K562 (cell line): ENCODE results near the gene MPDU1. TPM values are rescaled to one million over a fixed set of nuclear protein-coding genes. Genes with fewer than 3 reads are reported as not detected.

ENCODE experiments used
- ARID2 ChIP-seq: fragments of 450-650 bp; IDR thresholded peaks from 2 replicates; pipeline ENCODE4 v1.6.1; 2017; ENCODE audit warnings: antibody characterized with exemption, mild to moderate bottlenecking
- ETV1 ChIP-seq: fragments of 450-650 bp; conservative IDR thresholded peaks from 2 replicates; pipeline ENCODE4 v1.6.1; 2016; ENCODE audit warnings: missing genetic modification characterization, control low read depth, low read depth, missing compliant biosample characterization
- KDM1A ChIP-seq, 2 experiments: fragments of 450-650 bp; IDR thresholded peaks; 2 replicates each; pipeline ENCODE4 v1.6.1; 2016; ENCODE audit warnings: mild to moderate bottlenecking in 2 of 2
- MNT ChIP-seq, 2 experiments: fragments of 450-650 bp; conservative IDR thresholded peaks; 2 replicates each; pipeline ENCODE4 v1.6.1; 2017; ENCODE audit warnings: mild to moderate bottlenecking in 2 of 2, moderate library complexity in 2 of 2
- MTA1 ChIP-seq: fragments of 450-650 bp; IDR thresholded peaks from 2 replicates; pipeline ENCODE4 v1.6.1; 2017; ENCODE audit warnings: borderline replicate concordance
- NFATC3 ChIP-seq: fragments of 450-650 bp; IDR thresholded peaks from 2 replicates; pipeline ENCODE4 v1.6.1; 2017; ENCODE audit warnings: mild to moderate bottlenecking
- NRF1 ChIP-seq, 2 experiments: fragments of 450-650 bp; IDR thresholded peaks in 1 of 2; conservative IDR thresholded peaks in 1 of 2; 2 replicates each; pipeline ENCODE4 v1.6.1; 2014; ENCODE audit warnings: mild to moderate bottlenecking in 2 of 2
- NUFIP1 ChIP-seq: fragments of 450-650 bp; IDR thresholded peaks from 2 replicates; pipeline ENCODE4 v1.6.1; 2018; ENCODE audit not compliant: partially characterized antibody
- POLR2G ChIP-seq: fragments of 200-400 bp; formaldehyde crosslinking; IDR thresholded peaks from 2 replicates; pipeline ENCODE4 v1.6.1; 2017; ENCODE audit warnings: low read depth, mild to moderate bottlenecking, antibody characterized with exemption, low read length, moderate library complexity
- PTRF ChIP-seq: fragments of 450-650 bp; IDR thresholded peaks from 2 replicates; pipeline ENCODE4 v1.6.1; 2016; ENCODE audit warnings: mild to moderate bottlenecking, missing genetic modification characterization, missing compliant biosample characterization
- RBBP5 ChIP-seq: fragments of 200-600 bp; sonication (generic); IDR thresholded peaks from 2 replicates; pipeline ENCODE4 v1.6.1; 2012; ENCODE audit warnings: borderline replicate concordance, mild to moderate bottlenecking, low read length, control low read depth, inconsistent platforms; ENCODE audit not compliant: insufficient read depth, poor library complexity, severe bottlenecking
- RNF219 ChIP-seq: fragments of 250-450 bp; sonication (Bioruptor Pico); IDR thresholded peaks from 2 replicates; pipeline ENCODE4 v1.5.0; 2022; ENCODE audit warnings: mild to moderate bottlenecking
- SAP30 ChIP-seq: fragments of 200-600 bp; sonication (generic); IDR thresholded peaks from 2 replicates; pipeline ENCODE4 v1.6.1; 2012; ENCODE audit warnings: borderline replicate concordance, low read depth, mild to moderate bottlenecking, moderate library complexity, low read length, control low read depth, inconsistent platforms; ENCODE audit not compliant: insufficient read depth, poor library complexity, severe bottlenecking
- SMARCA4 ChIP-seq: fragments of 450-650 bp; IDR thresholded peaks from 2 replicates; pipeline ENCODE4 v1.6.1; 2016
- SMARCE1 ChIP-seq: fragments of 450-650 bp; IDR thresholded peaks from 2 replicates; pipeline ENCODE4 v1.7.1; 2016; ENCODE audit warnings: mild to moderate bottlenecking
- TBL1XR1 ChIP-seq, 2 experiments: IDR thresholded peaks; 2 replicates each; pipeline ENCODE4 v1.6.1; 2012; ENCODE audit warnings: improper control_type of control experiment in 2 of 2, low read length in 2 of 2, mild to moderate bottlenecking in 1 of 2
- THRAP3 ChIP-seq: fragments of 450-650 bp; IDR thresholded peaks from 2 replicates; pipeline ENCODE4 v1.6.1; 2016; ENCODE audit warnings: mild to moderate bottlenecking, inconsistent platforms, borderline replicate concordance
- ZBTB33 ChIP-seq: sonication (generic); formaldehyde crosslinking; IDR thresholded peaks from 2 replicates; pipeline ENCODE4 v1.8.1; 2023; ENCODE audit warnings: mild to moderate bottlenecking, missing genetic modification reagents
- ZC3H11A ChIP-seq: IDR thresholded peaks from 2 replicates; pipeline ENCODE4 v1.6.1; 2012; ENCODE audit warnings: low read depth, low read length, improper control_type of control experiment
- ZNF584 ChIP-seq: fragments of 200-800 bp; sonication (Bioruptor generic); IDR thresholded peaks from 2 replicates; pipeline ENCODE4 v1.6.1; 2016; ENCODE audit warnings: low read depth, mild to moderate bottlenecking, missing genetic modification characterization, missing compliant biosample characterization
- polyA plus RNA-seq, 8 experiments: library from polyadenylated mRNA; depleted of rRNA in 4 of 8; stranded (reverse) in 5 of 8; unstranded in 3 of 8; fragments of >200 nt; fragmentation: Nextera tagmentation in 2 of 8; fragmentation: Illumina TruSeq in 1 of 8; extraction: Ambion mirVana in 2 of 8; extraction: Trizol in 1 of 8; gene quantifications; 2 replicates each; pipeline versions ENCODE4 v1.2.1 to v1.2.3, GENCODE V29; 2011 to 2014; ENCODE audit warnings: inconsistent platforms in 1 of 8, missing spikeins in 1 of 8
- total RNA-seq, 7 experiments: library from RNA; depleted of rRNA in 6 of 7; stranded (reverse); fragments of >200 nt in 6 of 7; fragmentation: Illumina TruSeq in 2 of 7; extraction: Trizol in 2 of 7; gene quantifications; 2 replicates each; pipeline versions ENCODE4 v1.2.1 to v1.2.3, GENCODE V29; 2011 to 2021; ENCODE audit warnings: low replicate concordance in 1 of 7
- TF ChIP-seq, protein P1 (sequence below): fragments of 450-650 bp; IDR thresholded peaks from 2 replicates; pipeline ENCODE4 v1.6.1; 2017; ENCODE audit warnings: antibody characterized with exemption

Gene MPDU1
- total and polyA plus RNA-seq, 9 of the 15 experiments (the other 6 are each of a cell fraction or from before 2014, with no cell fraction given) = 4.9 to 179 (median 77.1) TPM

- TF ChIP-seq THRAP3 (no peak), RNF219 (no peak), MTA1 (no peak), KDM1A (IDR thresholded peaks at IDR 0.05) (no peak), TBL1XR1 (IDR thresholded peaks at IDR 0.05; ENCODE audit: low read length in 2 of 2) (no peak), NUFIP1 (no peak), SMARCE1 (0 out of 2 replicates have a peak, but pooled peaks have one; percentile 49), NFATC3 (no peak), RBBP5 (no peak), SAP30 (peak; percentile 60), ZC3H11A (no peak), ZBTB33 (no peak), PTRF (no peak), NRF1 (conservative IDR thresholded peaks at IDR 0.05 in 1 of 2, IDR thresholded peaks at IDR 0.05 in 1 of 2) (no peak), SMARCA4 (peak; percentile 63), ETV1 (no peak), ZNF584 (CRISPR knock-in tag) (no peak), POLR2G (no peak), MNT (conservative IDR thresholded peaks at IDR 0.05) (peak in 1 of 2 experiments; percentile 11; a peak in 1 of 4 replicates), ARID2 (0 out of 2 replicates have a peak, but pooled peaks have one; percentile 26)
- TF ChIP-seq, protein P1, sequence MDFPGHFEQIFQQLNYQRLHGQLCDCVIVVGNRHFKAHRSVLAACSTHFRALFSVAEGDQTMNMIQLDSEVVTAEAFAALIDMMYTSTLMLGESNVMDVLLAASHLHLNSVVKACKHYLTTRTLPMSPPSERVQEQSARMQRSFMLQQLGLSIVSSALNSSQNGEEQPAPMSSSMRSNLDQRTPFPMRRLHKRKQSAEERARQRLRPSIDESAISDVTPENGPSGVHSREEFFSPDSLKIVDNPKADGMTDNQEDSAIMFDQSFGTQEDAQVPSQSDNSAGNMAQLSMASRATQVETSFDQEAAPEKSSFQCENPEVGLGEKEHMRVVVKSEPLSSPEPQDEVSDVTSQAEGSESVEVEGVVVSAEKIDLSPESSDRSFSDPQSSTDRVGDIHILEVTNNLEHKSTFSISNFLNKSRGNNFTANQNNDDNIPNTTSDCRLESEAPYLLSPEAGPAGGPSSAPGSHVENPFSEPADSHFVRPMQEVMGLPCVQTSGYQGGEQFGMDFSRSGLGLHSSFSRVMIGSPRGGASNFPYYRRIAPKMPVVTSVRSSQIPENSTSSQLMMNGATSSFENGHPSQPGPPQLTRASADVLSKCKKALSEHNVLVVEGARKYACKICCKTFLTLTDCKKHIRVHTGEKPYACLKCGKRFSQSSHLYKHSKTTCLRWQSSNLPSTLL = no peak
Measured at GRCh38 chr17:7613769-7614424, 30.2 kb downstream of the MPDU1 start (continued).
